Smooth muscle cell of the brain vasculature (primary cell): Measurements from ENCODE around the gene OR4K1.
"Not testable (repeated sequence)": the region's sequence is repeated elsewhere in the genome, so short reads cannot be mapped to it uniquely, and the experiment has no call there.

Experiments used
- DNase-seq: peaks from one replicate; pipeline ENCODE4 v3.0.0-alpha.2; 2012; ENCODE audit warnings: low read depth, low spot score

The OR4K1 gene

GRCh38 chr14:19930617-19931016 lies at the start of gene OR4K1:
Gene OR4K1 (plus strand): TSS chr14:19930917. CDS start chr14:19935667, 4,750 bp downstream.
- DNase-seq, result no peak

GRCh38 chr14:19895282-19895681 lies 35.4 kb upstream of the OR4K1 start:
- DNase-seq, result no peak

GRCh38 chr14:19900999-19901398 lies 29.7 kb upstream of the OR4K1 start:
- DNase-seq, result no peak

GRCh38 chr14:19902409-19902808 lies 28.3 kb upstream of the OR4K1 start:
- no peak for DNase-seq

GRCh38 chr14:19906665-19907064 lies 24.1 kb upstream of the OR4K1 start:
- DNase-seq, result no peak

- DNase-seq, result no peak
These were observed 19.6 kb upstream of the OR4K1 start for GRCh38 chr14:19911114-19911513.

- DNase-seq, result no peak
These were observed 13.5 kb upstream of the OR4K1 start for GRCh38 chr14:19917243-19917642.

GRCh38 chr14:19917955-19918518 lies 12.7 kb upstream of the OR4K1 start:
- DNase-seq, result no peak

- DNase-seq, result no peak
These were observed 12.0 kb upstream of the OR4K1 start for GRCh38 chr14:19918553-19919264.

- no peak for DNase-seq
These were observed 10.6 kb upstream of the OR4K1 start, which contains the start of gene OR4K5 for GRCh38 chr14:19920021-19920657. Gene OR4K5 (plus strand): TSS chr14:19920607. CDS start chr14:19920607, 0 bp downstream.

- no peak for DNase-seq
These were observed 11.0 kb downstream of the OR4K1 start for GRCh38 chr14:19941668-19942067.

- no peak for DNase-seq
These were observed 16.8 kb downstream of the OR4K1 start for GRCh38 chr14:19947413-19948090.

- no peak for DNase-seq
These were observed 18.5 kb downstream of the OR4K1 start for GRCh38 chr14:19949218-19949617.

- DNase-seq, result not testable (repeated sequence)
These were observed 39.0 kb downstream of the OR4K1 start for GRCh38 chr14:19969735-19970134.

- DNase-seq, result no peak
These were observed 44.1 kb downstream of the OR4K1 start for GRCh38 chr14:19974844-19975243.

- DNase-seq, result no peak
These were observed 44.6 kb downstream of the OR4K1 start, which contains the start of gene OR4K15 for GRCh38 chr14:19975291-19975690. Gene OR4K15 (plus strand): TSS chr14:19975591. CDS start chr14:19975591, 0 bp downstream.
